ENCODE measurements around the gene NAA11.

Gene NAA11

GRCh38 chr4:79325864-79326328, at the start of gene NAA11:
Gene NAA11, minus strand, starts transcription at chr4:79326061. Its CDS starts 184 bp downstream, at chr4:79325877.
- no peak for DNase-seq

- DNase-seq, result no peak
Observed at GRCh38 chr4:79370026-79370425, 44.2 kb upstream of the NAA11 start.

GRCh38 chr4:79367096-79367495, 41.2 kb upstream of the NAA11 start:
- DNase-seq, result no peak

- no peak for DNase-seq
Observed at GRCh38 chr4:79366422-79366821, 40.6 kb upstream of the NAA11 start.

- no peak for DNase-seq
Observed at GRCh38 chr4:79364061-79364460, 38.2 kb upstream of the NAA11 start.

- no peak for DNase-seq
Observed at GRCh38 chr4:79362626-79363025, 36.8 kb upstream of the NAA11 start.

GRCh38 chr4:79360006-79360405, 34.1 kb upstream of the NAA11 start:
- no peak for DNase-seq

- DNase-seq, result no peak
Observed at GRCh38 chr4:79358438-79358837, 32.6 kb upstream of the NAA11 start.

- DNase-seq, result no peak
Observed at GRCh38 chr4:79357365-79357764, 31.5 kb upstream of the NAA11 start.

- no peak for DNase-seq
Observed at GRCh38 chr4:79353075-79353474, 27.2 kb upstream of the NAA11 start.

- no peak for DNase-seq
Observed at GRCh38 chr4:79348405-79348804, 22.5 kb upstream of the NAA11 start.

- no peak for DNase-seq
Observed at GRCh38 chr4:79341893-79342653, 16.2 kb upstream of the NAA11 start.

GRCh38 chr4:79340568-79340967, 14.7 kb upstream of the NAA11 start:
- DNase-seq, result no peak

GRCh38 chr4:79338148-79338547, 12.3 kb upstream of the NAA11 start:
- DNase-seq, result no peak

- no peak for DNase-seq
Observed at GRCh38 chr4:79334783-79335182, 8.9 kb upstream of the NAA11 start.

- no peak for DNase-seq
Observed at GRCh38 chr4:79334341-79334740, 8.5 kb upstream of the NAA11 start.

GRCh38 chr4:79331126-79331876, 5.4 kb upstream of the NAA11 start:
- no peak for DNase-seq

GRCh38 chr4:79330720-79331119, 4.9 kb upstream of the NAA11 start:
- no peak for DNase-seq

GRCh38 chr4:79325436-79325835, 425 bp downstream of the NAA11 start:
- no peak for DNase-seq

- no peak for DNase-seq
Observed at GRCh38 chr4:79319975-79320374, 5.9 kb downstream of the NAA11 start.

- no peak for DNase-seq
Observed at GRCh38 chr4:79317711-79318110, 8.2 kb downstream of the NAA11 start.

- DNase-seq, result no peak
Observed at GRCh38 chr4:79315891-79316290, 10.0 kb downstream of the NAA11 start.

GRCh38 chr4:79311279-79311678, 14.6 kb downstream of the NAA11 start:
- DNase-seq, result no peak

- DNase-seq, result no peak
Observed at GRCh38 chr4:79308971-79309370, 16.9 kb downstream of the NAA11 start.
